GM21390 (cell line): ENCODE measurements around the gene CPA3.

Experiments
- ATAC-seq: cut with Tn5 transposase; IDR thresholded peaks from one replicate; pipeline ENCODE4 v1.9.1; 2021; ENCODE audit not compliant: unreplicated experiment

The CPA3 gene

DNA sequence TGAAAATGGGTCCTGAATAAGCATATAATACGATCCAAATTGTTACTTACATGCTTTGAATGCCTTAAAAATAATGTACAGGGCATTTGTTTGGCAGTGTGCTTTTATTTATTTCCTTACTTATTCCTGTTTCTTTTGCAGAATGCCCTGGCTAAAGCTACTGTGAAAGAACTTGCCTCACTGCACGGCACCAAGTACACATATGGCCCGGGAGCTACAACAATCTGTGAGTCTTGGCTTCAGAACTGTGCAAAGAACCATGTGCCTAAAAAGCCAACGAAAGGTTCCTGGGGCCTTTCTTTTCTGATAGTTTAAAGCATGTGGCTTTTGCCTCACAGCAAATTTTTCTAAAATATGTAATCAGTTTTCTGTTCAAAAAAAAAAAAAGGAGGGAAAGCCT is 7.8 kb upstream of the CPA3 start:
- no peak for ATAC-seq

DNA sequence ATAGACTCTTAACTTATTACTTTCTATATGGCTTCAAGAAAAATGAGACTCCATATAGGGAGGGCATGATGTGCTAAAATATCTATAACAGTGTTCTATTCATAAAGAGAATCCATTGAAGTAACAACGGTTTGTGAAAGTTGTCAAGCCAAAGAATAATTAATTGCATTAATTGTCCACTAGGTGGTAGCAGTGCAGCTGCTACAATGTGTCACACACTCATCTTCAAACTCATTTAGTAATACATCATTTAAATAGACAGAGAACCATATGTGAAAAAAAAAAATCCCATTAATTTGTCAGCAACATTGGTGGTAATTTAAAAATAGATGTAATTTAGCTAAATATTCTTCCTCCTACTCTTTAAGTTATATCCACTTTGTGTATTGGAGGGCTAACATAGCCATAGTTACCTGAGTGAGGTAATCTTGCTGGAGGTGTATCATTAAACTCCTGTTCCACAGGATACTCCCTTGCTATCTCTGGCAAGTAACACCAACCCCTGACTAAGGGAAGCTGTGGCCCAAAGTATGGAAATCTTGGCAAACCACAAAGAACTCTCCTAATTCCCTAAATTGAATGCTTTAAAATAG is 3.7 kb upstream of the CPA3 start:
- peak; percentile 84 for ATAC-seq

DNA sequence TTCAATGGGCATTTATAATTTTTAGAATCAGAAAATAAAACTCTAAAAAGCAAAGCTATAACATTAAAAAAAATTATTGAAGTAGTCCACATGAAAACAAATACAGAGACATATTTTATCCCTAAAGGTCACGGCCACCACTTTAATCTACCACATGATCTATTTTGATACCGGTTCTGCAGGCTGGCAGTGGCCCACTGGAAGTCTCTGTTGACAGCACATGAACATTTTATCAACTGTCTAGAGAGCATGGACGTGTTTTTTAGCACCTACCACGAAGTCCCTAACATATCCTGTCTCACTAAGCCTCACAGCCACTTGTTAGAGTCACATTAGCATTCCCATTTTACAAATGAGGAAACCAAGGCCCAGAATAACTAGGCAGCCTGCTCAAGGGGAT is 1.8 kb upstream of the CPA3 start:
- ATAC-seq: no peak

DNA sequence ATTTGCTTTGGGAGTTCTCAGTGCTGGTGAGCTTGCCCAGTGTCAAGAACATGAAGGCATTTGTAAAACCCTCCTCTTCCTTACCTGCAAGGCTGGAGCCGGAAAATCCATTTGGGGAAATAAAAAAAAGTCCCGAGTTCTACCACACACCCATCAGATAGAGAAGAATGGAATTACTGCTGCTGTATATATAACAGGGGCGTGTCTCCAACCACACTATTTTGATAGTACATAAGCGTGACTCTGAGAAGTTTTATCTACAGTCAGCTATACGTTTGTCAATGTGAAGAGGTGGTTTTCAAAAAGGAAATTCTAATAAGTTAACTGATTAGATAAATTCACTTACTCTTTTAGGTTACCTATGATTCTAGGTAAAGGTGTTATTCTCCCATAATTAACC is 1.3 kb upstream of the CPA3 start:
- no peak for ATAC-seq

DNA sequence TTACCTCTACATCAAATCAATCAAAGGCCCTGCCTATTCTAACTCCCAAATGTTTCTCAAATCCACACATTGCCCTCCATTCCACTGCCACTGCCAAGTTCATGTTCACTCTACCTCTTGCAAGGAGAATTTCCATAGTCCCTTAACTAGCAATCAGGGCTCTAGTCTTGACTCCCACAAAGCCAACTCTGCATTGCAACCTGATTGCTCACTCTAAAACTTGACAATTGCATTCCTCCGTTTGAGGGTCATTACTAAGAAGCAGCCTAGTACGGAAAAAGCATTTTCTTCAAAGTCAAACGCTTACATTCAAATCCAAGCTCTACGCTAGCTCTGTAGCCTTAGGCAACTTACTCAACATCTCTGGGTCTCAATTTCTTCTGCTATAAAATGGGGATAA is 1.2 kb downstream of the CPA3 start:
- ATAC-seq: no peak

DNA sequence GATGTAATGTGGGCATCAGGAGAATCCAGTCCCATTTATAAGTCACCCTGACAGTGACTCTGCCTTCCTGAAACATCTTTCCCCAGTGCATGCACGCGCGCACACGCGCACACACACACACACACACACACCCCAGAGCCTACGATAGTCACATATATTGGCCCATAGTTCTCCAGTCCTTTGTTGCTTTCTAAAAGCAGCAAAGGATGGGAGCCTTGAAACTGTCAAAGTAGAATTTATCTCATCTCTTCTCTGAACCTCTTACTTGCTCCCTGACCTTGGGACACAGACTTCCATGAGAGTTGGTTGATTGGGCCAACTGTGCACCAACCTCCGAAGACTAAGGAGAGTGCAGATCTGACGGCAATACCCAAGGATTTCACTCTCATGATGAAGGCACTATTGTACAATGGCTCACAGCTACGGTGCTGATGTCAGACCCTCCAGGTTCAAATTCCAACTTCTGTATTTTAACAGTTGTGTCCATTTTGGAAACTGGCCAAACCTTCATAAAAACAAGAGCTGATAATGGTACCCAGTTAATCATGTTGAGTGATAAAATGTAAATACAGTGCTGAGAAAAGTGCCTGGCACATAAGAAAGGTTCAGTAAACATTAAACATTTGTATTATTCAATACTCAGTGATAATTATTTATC is 8.3 kb downstream of the CPA3 start:
- ATAC-seq: no peak

DNA sequence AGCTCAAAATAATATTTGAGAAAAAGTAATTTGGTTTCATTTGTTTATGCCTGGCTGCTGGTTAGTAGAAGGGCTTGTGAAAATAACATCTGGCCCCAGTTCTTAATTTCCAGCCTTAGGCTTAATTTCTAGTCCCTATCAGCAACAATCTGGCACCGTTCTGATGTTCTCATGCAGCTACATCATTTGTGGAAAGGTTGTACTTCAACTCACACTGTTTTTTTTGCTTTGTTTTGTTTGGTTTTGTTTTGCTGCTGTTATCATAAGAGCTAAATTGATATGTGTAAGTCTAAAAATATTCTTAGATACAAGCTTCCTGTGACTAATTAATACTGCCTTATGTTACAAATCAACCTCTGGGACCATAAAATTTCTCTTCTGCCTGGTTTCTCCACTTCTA is 8.9 kb downstream of the CPA3 start:
- ATAC-seq: no peak

DNA sequence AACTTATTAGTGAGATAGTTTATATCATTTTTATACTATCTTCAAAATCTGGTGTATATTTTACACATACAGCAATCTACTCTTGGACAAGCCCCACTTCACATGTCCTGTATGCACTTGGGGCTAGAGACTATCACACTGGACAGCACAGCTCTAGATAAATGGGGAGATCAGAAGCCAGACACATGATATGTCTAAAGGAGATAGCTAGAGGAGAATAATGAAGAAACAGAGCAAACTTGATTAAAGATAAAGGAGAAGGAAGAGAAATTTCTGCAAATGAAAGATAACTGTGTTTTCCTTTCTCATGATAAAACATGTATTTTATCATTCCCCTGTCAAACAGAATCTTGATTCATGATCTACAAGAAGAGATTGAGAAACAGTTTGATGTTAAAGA is 13.0 kb downstream of the CPA3 start:
- no peak for ATAC-seq

DNA sequence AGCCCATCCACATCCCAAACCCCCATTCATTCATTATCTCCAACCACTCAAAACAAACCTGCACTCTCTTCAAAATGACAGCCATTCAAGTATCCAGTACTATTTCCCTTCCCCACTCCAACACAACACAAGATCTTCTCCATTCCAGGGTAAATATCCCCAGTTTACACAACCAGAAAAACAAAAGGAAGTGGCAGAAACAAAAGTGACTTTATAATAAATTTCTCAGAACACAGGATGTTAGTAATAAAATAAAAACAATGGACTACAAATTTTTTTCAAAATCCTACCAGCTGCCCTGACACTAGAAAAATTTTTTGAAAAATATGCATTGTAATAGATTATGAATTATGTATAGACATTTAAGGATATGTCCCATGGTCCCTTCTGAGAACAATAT is 14.2 kb downstream of the CPA3 start:
- no peak for ATAC-seq

DNA sequence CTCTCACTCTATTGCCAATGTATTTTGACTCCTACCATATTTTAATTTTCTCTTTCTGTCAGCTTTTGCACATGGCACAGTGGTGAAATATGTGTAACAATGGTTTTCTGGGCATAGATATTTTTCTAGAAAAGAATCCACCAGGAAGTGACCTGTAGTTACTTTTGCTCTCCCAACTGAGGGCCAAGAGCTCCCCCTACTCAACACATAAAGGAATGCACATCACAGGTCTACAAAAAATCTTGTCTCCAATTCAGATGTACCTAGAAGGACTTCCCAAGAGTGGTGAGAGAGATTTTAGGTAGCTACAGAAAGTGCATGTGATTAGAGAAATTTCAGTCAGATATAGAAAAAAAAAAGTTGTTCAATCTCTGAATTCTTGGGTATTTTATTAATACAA is 15.6 kb downstream of the CPA3 start:
- ATAC-seq: no peak

DNA sequence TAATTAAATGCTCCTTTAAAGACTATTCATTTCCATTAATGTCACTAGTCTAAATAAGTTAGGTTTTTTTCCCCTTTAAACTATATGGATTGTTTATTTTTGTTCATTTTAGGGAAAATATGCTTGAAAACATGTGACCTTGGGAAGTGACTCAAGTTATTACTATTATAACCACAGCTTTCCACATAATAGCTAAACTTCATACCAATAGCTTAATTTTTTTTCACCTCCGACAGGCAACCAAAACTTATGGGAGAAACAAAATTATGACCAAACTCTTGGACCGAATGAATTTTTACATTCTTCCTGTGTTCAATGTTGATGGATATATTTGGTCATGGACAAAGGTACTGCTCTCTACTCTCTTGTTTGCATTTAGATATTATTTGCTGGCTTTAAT is 16.2 kb downstream of the CPA3 start:
- ATAC-seq: no peak

DNA sequence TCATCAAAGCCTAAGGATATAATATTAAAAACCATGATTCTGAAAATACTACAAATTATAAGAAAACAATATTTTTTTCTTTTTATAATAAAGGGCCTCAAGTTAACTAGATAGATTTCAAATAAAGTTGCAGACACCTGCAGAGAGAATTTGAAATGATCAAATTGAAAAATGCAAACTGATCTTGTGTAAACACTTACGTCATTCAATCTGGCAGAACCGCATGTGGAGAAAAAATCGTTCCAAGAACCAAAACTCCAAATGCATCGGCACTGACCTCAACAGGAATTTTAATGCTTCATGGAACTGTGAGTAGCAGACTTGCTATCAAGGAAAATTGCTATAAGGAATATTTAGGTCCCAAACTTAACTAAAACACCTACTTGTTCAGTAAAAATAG is 17.2 kb downstream of the CPA3 start:
- ATAC-seq: no peak

DNA sequence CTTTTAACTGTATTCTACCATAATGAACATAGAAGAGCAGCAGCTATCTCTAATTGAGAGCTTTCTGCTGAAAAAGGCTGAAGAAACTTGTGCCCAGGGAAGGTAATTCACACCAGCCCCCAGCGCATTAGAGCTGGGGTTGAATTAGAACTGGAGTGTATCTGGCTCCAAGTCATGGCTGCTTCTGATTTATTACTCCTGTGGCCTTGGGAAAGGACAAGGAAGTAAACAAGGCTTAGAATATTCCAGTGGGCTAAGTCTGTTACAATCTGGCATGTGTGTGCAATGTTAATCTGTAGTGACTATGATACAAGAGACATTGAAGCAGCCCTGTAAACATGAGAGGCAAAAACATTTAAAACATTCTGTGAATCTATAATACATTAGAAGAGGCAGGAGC is 18.1 kb downstream of the CPA3 start:
- ATAC-seq: no peak

DNA sequence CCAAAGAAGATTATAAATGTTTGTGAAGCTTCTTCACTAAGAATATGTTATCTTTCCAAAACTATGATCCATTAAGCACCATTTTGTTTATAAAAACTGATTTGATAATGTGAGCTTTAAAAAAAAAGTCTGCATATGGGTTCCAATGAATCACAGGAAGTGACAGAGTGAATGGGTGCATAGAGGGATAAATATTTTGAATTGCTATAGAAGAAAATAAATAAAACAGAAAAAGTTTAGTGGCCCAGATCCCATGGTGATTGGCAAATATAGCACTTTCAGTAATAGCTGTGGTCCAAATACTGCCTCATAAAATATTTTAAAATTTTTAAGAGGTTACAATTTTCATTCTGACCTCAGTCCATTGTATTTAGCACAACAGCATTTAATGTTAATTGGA is 19.2 kb downstream of the CPA3 start:
- ATAC-seq: no peak

DNA sequence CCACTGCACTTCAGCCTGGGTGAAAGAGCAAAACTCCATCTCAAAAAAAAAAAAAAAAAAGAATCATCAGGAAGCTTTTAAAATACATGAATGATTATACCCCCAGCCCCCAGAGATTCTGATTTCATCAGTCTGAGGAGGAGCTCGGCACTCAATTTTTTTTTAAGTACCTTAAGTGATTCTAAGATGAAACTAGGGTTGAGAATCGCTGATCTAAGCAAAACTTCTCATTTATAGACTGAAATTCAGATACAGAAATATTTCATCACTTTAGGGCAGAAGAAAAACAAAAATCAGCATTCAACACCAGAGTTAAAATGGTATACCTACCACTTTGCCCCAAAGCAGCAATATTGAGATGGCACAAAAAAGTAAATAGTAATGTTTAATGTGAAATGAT is 24.7 kb downstream of the CPA3 start:
- ATAC-seq: no peak

DNA sequence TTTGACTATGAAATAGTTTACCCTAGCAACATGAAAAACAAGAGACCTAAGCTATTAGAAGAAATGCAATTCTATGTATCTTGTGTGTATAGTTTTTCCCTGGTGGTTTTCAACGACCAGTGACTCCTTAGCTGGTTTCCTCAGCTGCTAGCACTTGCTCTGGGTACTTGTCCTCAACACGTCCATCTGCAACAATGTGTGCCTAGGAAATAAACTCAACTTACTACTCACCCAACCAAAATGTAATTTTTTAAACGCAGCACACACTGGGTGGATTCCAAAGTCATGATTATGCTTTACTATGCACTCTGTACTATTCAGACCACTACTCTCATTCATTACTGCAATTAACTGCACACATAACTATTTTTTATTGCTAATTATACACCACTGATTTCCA is 31.0 kb downstream of the CPA3 start:
- ATAC-seq: no peak

DNA sequence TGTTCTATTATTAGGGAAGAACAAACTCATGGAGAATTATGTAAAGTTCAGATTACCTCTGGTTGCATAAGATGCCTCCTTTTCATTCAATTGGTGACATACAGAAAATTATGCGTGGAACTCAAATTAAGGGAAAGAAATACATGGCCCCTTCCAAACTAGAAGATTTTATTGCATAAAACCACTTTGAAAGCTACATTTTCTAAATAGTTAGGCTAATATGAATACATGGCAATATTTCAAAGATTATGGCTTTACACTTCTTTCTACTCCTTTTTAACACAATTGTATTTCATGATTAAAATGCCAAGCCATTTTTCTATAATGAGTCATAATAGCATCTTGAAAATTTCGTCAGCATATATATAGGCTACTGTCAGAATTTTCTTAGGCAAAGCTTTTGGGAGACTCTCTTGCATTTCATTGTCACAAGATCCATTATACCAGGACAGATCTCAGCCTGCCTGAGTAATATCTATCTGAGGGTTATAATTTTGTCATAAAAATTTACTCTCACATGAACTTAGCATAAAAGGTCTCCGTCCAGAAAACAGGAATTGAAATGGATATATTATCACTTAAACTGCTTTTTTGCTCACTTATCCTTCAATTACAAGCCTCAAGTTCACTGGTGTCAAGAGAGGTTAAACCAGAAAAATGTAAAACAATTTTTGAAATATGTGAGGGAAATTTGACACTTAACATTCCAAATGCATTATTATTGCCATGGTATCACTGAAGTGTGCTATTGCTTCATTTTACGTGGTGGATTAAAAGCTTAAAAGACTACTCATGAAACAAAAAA is 37.1 kb downstream of the CPA3 start:
- ATAC-seq: no peak

DNA sequence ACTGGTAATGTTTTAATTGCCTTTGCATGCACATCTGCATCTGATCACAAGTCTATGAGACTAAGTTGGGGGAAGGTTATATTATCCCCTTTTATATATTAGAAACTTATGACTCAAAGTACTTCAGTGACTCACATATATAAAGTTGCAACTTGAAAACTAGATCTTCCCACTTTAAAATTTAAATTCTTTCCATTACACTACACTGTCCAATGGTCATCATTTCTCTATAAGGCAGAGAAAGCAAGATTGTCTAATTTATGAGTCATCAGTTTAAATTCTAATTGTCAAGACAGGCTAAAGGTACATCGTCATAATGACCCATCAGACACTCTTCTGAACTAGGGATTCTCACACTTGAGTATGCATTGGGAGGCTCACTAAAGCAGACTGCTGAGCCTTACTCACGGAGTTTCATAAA is 37.9 kb downstream of the CPA3 start:
- ATAC-seq: no peak

DNA sequence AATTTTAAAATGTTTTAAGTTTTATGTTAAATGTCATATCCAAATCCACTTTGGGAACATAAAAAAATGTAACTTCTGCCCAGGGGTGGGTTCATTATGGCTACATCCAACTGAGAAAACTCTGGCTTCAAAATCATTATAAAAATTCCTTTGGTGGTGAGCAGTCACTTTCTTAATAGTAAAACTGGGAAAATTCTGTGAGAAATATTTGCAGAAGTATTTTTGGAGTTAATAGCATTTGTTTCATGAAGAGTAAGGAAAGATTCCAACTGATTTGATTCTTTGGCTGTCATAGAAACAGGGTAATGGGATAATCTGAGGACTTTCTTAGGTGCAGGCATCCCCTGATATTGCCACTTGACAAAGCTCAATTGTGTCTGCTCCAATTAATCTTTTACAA is 38.8 kb downstream of the CPA3 start:
- no peak for ATAC-seq

DNA sequence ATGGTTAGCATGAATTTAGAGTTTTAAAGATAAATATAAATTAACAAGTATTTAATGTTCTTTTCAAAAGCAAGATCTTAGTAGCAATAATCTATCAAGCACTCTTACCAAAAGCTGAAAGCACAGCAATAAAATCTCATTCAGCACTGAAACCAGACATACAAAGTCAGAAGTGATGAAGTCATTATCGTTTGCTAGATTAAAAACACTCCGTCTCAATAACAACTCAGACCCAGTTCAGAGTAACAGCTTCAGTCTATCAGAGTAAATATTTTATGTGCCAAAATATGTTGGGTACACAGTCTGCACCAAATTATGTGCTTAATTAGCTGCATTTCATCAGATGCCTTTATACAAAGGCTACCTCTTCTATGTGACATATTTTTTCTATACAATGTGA is 41.6 kb downstream of the CPA3 start:
- ATAC-seq: no peak

DNA sequence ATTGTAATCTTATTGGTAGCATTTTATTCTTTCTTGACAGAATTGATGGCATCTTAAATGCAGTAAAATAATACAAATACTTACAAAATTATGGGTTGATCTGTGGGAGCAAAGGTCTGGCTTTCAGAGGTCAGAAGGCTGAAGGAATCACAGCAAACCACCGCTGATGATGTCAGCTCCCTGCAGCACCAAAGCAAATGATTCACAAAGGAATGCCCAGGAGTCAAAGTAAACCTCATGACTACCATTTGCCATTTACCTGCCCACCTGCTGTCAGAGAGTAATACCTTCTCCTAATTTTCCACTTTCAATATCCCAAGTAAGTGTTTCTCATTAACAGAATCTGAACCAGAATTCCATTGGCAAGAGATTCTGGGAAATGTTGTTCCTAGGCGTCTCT is 46.1 kb downstream of the CPA3 start:
- no peak for ATAC-seq

DNA sequence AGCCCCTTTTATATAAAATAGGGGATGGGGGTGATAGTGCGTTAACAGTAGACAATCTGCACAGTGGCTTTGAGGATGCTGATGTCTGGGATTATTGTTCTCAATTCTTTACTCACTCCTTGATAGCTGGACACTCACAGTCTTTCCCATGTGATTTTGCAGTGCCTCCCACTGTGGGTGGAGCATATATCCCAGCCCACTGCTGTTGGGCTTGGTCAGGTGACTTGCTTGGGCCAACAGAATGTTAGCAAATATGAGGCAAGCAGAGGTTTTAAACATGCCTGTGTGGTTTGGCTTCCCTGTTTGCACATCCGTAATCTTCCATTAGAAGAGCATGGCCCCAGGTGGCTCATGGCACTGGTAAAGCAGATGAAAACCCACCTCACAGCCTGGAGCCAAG is 46.5 kb downstream of the CPA3 start:
- no peak for ATAC-seq
